Karpas-422 (cell line): ENCODE measurements around the gene LDB1. TPM values are rescaled to one million over a fixed set of nuclear protein-coding genes. Genes with fewer than 3 reads are reported as not detected.

Source experiments
- DNase-seq: peaks from one replicate; pipeline ENCODE4 v3.0.0-alpha.2; 2015
- H2AFZ ChIP-seq: fragments of 200-600 bp; sonication (generic); 2 replicates; pipeline ENCODE4 v1.6.1; 2014; ENCODE audit warnings: antibody characterized with exemption, low read length, mixed read lengths
- H3K27ac ChIP-seq: fragments of 200-600 bp; sonication (generic); 2 replicates; pipeline ENCODE4 v1.5.1; 2014; ENCODE audit warnings: mild to moderate bottlenecking, low read length, moderate library complexity
- H3K27me3 ChIP-seq: fragments of 200-600 bp; sonication (generic); 2 replicates; pipeline ENCODE4 v1.6.1; 2014; ENCODE audit warnings: low read length, mixed read lengths
- H3K36me3 ChIP-seq: fragments of 200-600 bp; sonication (generic); 2 replicates; pipeline ENCODE4 v1.6.1; 2014; ENCODE audit warnings: low read length, mixed read lengths; ENCODE audit not compliant: insufficient read depth
- H3K4me1 ChIP-seq: fragments of 200-600 bp; sonication (generic); 2 replicates; pipeline ENCODE4 v1.6.1; 2014; ENCODE audit warnings: mild to moderate bottlenecking, low read length, mixed read lengths
- H3K4me2 ChIP-seq: fragments of 200-600 bp; sonication (generic); 2 replicates; pipeline ENCODE4 v1.6.1; 2014; ENCODE audit warnings: low read length, low read depth, mild to moderate bottlenecking; ENCODE audit not compliant: poor library complexity, severe bottlenecking
- H3K4me3 ChIP-seq: fragments of 200-600 bp; sonication (generic); 2 replicates; pipeline ENCODE4 v1.5.1; 2014; ENCODE audit warnings: mild to moderate bottlenecking, antibody characterized with exemption, low read length, mixed read lengths
- H3K79me2 ChIP-seq: fragments of 200-600 bp; sonication (generic); 2 replicates; pipeline ENCODE4 v1.6.1; 2014; ENCODE audit warnings: mild to moderate bottlenecking, low read length, mixed read lengths
- H3K9ac ChIP-seq: fragments of 200-600 bp; sonication (generic); 2 replicates; pipeline ENCODE4 v1.6.0; 2014; ENCODE audit warnings: low read length
- H3K9me2 ChIP-seq: fragments of 200-600 bp; sonication (generic), shearing (Covaris generic); replicated peaks from 2 replicates; pipeline ENCODE4 v1.6.0; 2014; ENCODE audit warnings: mild to moderate bottlenecking, low read length, moderate library complexity; ENCODE audit not compliant: insufficient read depth
- H3K9me3 ChIP-seq: fragments of 300-700, 200-600 bp; sonication (generic); 2 replicates; pipeline ENCODE4 v1.6.1; 2014; ENCODE audit warnings: low read length, mixed read lengths
- H4K20me1 ChIP-seq: fragments of 200-600 bp; sonication (generic); 2 replicates; pipeline ENCODE4 v1.6.1; 2014; ENCODE audit warnings: mild to moderate bottlenecking, antibody characterized with exemption, low read length, low read depth; ENCODE audit not compliant: insufficient read depth
- total RNA-seq: library from RNA; depleted of rRNA; stranded (reverse); fragments of >200 nt; shearing (Covaris generic); gene quantifications from 2 replicates; pipeline ENCODE4 v1.2.3, GENCODE V29; 2014; ENCODE audit warnings: low replicate concordance

The LDB1 gene
- total RNA-seq, 1 experiment from 2014 or later: 24.7 TPM

DNA sequence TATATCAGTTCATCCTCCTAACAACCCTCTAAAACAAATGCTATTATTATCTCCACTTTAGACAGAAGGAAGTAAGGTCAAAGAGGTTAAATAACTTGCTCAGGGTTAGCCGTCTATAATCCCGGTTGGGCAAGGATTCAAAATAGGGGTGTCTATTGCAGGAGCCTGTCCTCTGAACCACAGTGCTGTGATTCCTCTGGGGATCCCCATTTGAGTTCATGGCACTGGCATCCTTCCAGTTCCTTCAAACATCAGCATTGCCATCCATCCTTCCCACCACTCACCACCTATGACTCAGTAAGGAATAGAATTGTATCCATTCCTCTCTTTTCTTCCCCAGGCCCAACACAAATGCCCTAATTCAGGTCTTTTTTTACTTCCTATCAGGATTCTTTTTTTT, 29.4 kb downstream of the LDB1 start:
- Histone ChIP-seq H3K79me2 (no peaks in the 10 kb centered on the region), H2AFZ (no peak overlapping the region), H3K36me3 (no peaks in the 10 kb centered on the region), H3K27ac (no peak overlapping the region), H3K9me3 (no peaks in the 10 kb centered on the region), H3K27me3 (no peaks in the 10 kb centered on the region), H4K20me1 (no peaks in the 10 kb centered on the region), H3K4me2 (no peak overlapping the region), H3K4me3 (no peak overlapping the region), H3K4me1 (no peaks in the 10 kb centered on the region), H3K9ac (no peak overlapping the region), H3K9me2 (no peaks in the 10 kb centered on the region)
- DNase-seq: no peak

DNA sequence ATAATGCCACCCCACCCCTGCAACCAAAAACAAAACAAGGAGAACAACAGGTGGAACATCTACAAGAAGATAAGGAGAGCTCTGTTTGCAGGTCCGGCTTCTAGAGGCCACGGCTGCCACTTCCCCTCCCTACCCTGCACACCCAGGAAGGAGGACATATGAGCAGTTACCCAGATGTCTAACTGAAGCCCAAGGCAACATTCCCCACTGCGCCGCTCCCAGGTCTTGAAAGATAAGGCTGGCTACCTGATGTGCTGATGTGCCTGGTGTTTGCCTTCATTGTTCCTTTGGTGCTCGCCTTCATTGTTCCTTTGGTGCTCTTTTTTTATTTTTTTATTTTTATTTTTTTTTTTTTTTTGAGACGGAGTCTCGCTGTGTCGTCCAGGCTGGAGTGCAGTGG, 34.0 kb downstream of the LDB1 start:
- Histone ChIP-seq H3K9me3 (no peaks in the 10 kb centered on the region), H4K20me1 (no peaks in the 10 kb centered on the region), H3K9me2 (no peaks in the 10 kb centered on the region), H2AFZ (no peak overlapping the region), H3K36me3 (no peaks in the 10 kb centered on the region), H3K27me3 (no peaks in the 10 kb centered on the region), H3K4me3 (no peak overlapping the region), H3K9ac (no peak overlapping the region), H3K4me1 (no peaks in the 10 kb centered on the region), H3K27ac (no peak overlapping the region), H3K4me2 (no peak overlapping the region), H3K79me2 (no peaks in the 10 kb centered on the region)
- no peak for DNase-seq

DNA sequence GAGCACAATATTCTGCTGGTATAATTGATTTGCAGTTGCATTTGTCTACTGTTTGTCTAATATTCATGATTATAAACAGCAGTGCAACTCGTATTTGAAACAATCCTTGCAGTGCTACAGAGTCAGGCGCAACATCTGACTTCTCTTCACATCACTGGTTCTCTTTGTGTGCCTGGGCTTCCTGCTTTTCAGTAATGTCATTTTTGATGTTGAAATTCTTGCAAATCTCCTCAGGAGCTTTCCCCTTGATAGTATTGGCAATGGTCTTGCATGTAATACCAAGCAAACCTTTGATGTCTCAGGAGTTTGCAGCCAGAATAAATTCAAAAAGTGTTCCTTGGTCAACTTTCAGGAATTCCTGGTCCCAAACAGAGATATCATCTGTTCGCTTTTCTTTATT, 34.8 kb downstream of the LDB1 start:
- no peak overlapping the region for H2AFZ ChIP-seq
- H3K4me3 ChIP-seq: no peak overlapping the region
- no peak overlapping the region for H3K4me2 ChIP-seq
- no peaks in the 10 kb centered on the region for H3K9me3 ChIP-seq
- H3K9me2 ChIP-seq: no peaks in the 10 kb centered on the region
- no peak overlapping the region for H3K9ac ChIP-seq
- H3K36me3 ChIP-seq: no peaks in the 10 kb centered on the region
- no peaks in the 10 kb centered on the region for H3K27me3 ChIP-seq
- no peaks in the 10 kb centered on the region for H3K79me2 ChIP-seq
- DNase-seq: no peak
- H3K27ac ChIP-seq: no peak overlapping the region
- no peaks in the 10 kb centered on the region for H3K4me1 ChIP-seq
- no peaks in the 10 kb centered on the region for H4K20me1 ChIP-seq

DNA sequence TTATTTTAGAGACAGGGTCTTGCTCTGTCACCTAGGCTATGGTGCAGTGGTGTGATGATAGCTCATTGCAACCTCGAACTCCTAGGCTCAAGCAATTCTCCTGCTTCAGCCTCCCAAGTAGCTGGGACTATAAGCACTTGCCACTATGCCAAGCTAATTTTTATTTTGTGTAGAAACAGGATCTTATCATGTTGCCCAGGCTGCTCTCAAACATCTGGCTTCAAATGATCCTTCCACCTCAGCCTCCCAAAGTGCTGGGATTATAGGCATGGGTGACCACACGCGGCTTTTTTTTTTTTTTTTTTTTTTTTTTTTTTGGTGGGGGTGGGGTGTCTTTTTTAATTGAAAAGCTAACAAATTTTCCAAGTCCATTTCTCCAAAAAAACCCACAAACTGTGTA, 36.6 kb downstream of the LDB1 start:
- DNase-seq: no peak
- H3K9ac ChIP-seq: no peak overlapping the region

GRCh38 chr10:102072673-102073527, 47.3 kb downstream of the LDB1 start:
- H3K4me3 ChIP-seq: no peak overlapping the region
- DNase-seq: peak; percentile 85

More for the DNA sequence above, 36.6 kb downstream of the LDB1 start:
- no peaks in the 10 kb centered on the region for H3K36me3 ChIP-seq
- H3K9me3 ChIP-seq: no peaks in the 10 kb centered on the region
- no peak overlapping the region for H3K4me2 ChIP-seq
- H3K27ac ChIP-seq: no peak overlapping the region
- no peaks in the 10 kb centered on the region for H3K9me2 ChIP-seq
- H4K20me1 ChIP-seq: no peaks in the 10 kb centered on the region
- H3K27me3 ChIP-seq: no peaks in the 10 kb centered on the region
- no peaks in the 10 kb centered on the region for H3K79me2 ChIP-seq
- H2AFZ ChIP-seq: no peak overlapping the region
- H3K4me1 ChIP-seq: no peaks in the 10 kb centered on the region
- H3K4me3 ChIP-seq: no peak overlapping the region

DNA sequence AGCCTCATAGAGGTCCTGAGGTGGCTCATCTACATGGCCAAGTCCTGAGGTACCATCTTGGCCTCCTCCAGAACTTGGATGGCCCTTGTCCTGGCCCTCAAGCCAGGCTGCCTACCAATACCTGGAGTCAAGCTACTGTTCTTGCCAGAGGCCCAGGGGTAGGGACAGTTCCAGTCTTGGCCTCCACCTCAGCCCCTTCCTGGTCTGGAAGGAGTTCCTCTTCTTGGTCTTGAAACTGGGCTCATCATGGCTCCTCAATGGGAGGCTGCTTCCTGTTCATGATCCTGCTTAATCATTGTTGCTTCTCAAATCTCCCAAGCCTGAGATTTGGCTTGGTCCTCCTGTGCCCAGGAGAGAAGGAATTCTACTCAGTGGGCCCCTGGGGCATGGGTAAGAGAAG, 51.1 kb downstream of the LDB1 start:
- no peak overlapping the region for H3K9ac ChIP-seq
- peaks cover 17% of the 10 kb centered on the region for H3K4me1 ChIP-seq
- H3K4me2 ChIP-seq: no peak overlapping the region
- no peaks in the 10 kb centered on the region for H3K27me3 ChIP-seq
- H3K4me3 ChIP-seq: no peak overlapping the region
- no peak overlapping the region for H2AFZ ChIP-seq
- no peaks in the 10 kb centered on the region for H3K9me3 ChIP-seq
- DNase-seq: no peak
- peaks cover 26% of the 10 kb centered on the region for H3K79me2 ChIP-seq
- no peaks in the 10 kb centered on the region for H3K36me3 ChIP-seq
- no peak overlapping the region for H3K27ac ChIP-seq
- no peaks in the 10 kb centered on the region for H3K9me2 ChIP-seq
- peaks cover 5% of the 10 kb centered on the region; the same call in 1 of the 2 replicates for H4K20me1 ChIP-seq

More at GRCh38 chr10:102072673-102073527, 47.3 kb downstream of the LDB1 start:
- Histone ChIP-seq H3K9me3 (no peaks in the 10 kb centered on the region), H3K4me1 (no peaks in the 10 kb centered on the region), H3K9ac (no peak overlapping the region), H3K9me2 (no peaks in the 10 kb centered on the region), H3K27ac (no peak overlapping the region), H3K27me3 (no peaks in the 10 kb centered on the region), H3K79me2 (peaks cover 4% of the 10 kb centered on the region; the same call in 1 of the 2 replicates), H2AFZ (no peak overlapping the region), H4K20me1 (no peaks in the 10 kb centered on the region), H3K4me2 (no peak overlapping the region), H3K36me3 (no peaks in the 10 kb centered on the region)

- Histone ChIP-seq H3K4me2 (no peak overlapping the region), H2AFZ (no peak overlapping the region), H4K20me1 (peaks cover 5% of the 10 kb centered on the region; the same call in 1 of the 2 replicates), H3K79me2 (peaks cover 26% of the 10 kb centered on the region), H3K4me1 (peaks cover 17% of the 10 kb centered on the region), H3K9me2 (no peaks in the 10 kb centered on the region), H3K36me3 (no peaks in the 10 kb centered on the region), H3K27ac (no peak overlapping the region), H3K9ac (no peak overlapping the region), H3K27me3 (no peaks in the 10 kb centered on the region), H3K4me3 (no peak overlapping the region), H3K9me3 (no peaks in the 10 kb centered on the region)
- no peak for DNase-seq
Observed at GRCh38 chr10:102068216-102068615, 52.0 kb downstream of the LDB1 start.

DNA sequence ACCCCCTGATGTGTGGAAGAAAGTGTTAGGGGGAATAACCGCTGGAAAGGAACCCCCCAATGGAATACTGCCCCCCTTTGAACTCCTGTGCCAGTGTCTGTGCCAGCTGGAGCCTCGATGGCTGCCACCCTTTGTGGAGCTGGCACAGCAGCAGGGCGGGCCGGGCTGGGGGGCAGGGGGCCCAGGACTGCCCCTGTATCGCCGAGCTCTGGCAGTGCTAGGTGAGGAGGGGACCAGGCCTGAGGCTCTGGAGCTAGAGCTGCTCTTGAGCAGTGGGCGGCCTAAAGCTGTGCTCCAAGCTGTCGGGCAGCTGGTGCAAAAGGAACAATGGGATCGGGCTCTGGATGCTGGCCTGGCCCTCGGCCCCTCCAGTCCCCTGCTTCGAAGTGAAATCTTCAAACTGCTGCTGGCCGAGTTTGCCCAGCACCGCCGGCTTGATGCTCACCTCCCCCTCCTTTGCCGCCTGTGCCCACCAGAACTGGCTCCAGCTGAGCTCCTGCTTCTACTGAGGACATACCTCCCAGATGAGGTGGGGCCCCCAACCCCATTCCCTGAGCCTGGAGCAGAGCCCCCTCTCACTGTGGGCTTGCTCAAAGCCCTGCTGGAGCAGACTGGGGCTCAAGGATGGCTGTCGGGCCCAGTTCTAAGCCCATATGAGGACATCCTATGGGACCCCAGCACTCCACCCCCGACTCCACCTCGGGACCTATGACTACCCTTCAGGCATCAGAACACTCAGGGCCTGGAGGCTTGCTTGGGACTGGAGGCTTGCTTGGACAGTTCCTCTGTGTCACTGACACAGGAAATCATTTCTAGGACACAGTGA, 52.9 kb downstream of the LDB1 start:
- peak overlapping the region; percentile 84; the same call in 1 of the 2 replicates for H3K9ac ChIP-seq
- no peaks in the 10 kb centered on the region for H3K9me3 ChIP-seq
- H3K36me3 ChIP-seq: no peaks in the 10 kb centered on the region
- no peak overlapping the region for H2AFZ ChIP-seq
- H3K27me3 ChIP-seq: no peaks in the 10 kb centered on the region
- no peak overlapping the region for H3K27ac ChIP-seq
- no peak overlapping the region for H3K4me3 ChIP-seq
- H3K4me1 ChIP-seq: peaks cover 17% of the 10 kb centered on the region
- H3K4me2 ChIP-seq: peak overlapping the region; percentile 71
- H4K20me1 ChIP-seq: peaks cover 5% of the 10 kb centered on the region; the same call in 1 of the 2 replicates
- no peaks in the 10 kb centered on the region for H3K9me2 ChIP-seq
- no peak for DNase-seq
- peaks cover 26% of the 10 kb centered on the region for H3K79me2 ChIP-seq
